Stimulated activated CD4-positive, alpha-beta T cell treated with anti-CD3 and anti-CD28 coated beads, Interleukin-15, amount 100 ng/mL, for 24 hours (primary cell): ENCODE data around the gene CCRL2.

Experiments
- DNase-seq: peaks from one replicate; pipeline ENCODE4 v3.0.0-alpha.2; 2020

CCRL2 gene

GRCh38 chr3:46406788-46407611, at the start of gene CCRL2, which contains the start of gene CCR5AS:
CCRL2 (plus strand) TSS chr3:46407259; CDS start chr3:46408080, 821 bp downstream.
CCR5AS (minus strand) TSS chr3:46407066.
- DNase-seq: peak; percentile 48

GRCh38 chr3:46358466-46358865, 48.6 kb upstream of the CCRL2 start:
- DNase-seq: no peak

- DNase-seq: peak; percentile 37
These were observed 47.1 kb upstream of the CCRL2 start for GRCh38 chr3:46359733-46360493.

- DNase-seq: no peak
These were observed 46.2 kb upstream of the CCRL2 start for GRCh38 chr3:46360907-46361306.

GRCh38 chr3:46361408-46362283, 45.4 kb upstream of the CCRL2 start:
- no peak for DNase-seq

- DNase-seq: no peak
These were observed 42.0 kb upstream of the CCRL2 start for GRCh38 chr3:46365041-46365440.

GRCh38 chr3:46365737-46366524, 41.1 kb upstream of the CCRL2 start:
- no peak for DNase-seq

GRCh38 chr3:46367811-46368210, 39.2 kb upstream of the CCRL2 start:
- no peak for DNase-seq

GRCh38 chr3:46368569-46368968, 38.5 kb upstream of the CCRL2 start:
- DNase-seq: peak; percentile 67

GRCh38 chr3:46369151-46369550, 37.9 kb upstream of the CCRL2 start:
- DNase-seq: no peak

- DNase-seq: peak; percentile 60
These were observed 37.4 kb upstream of the CCRL2 start for GRCh38 chr3:46369675-46370132.

GRCh38 chr3:46370839-46371518, 36.1 kb upstream of the CCRL2 start, which contains the start of gene CCR5:
CCR5 (plus strand) TSS chr3:46370946; CDS start chr3:46372903, 1,957 bp downstream.
- DNase-seq: peak; percentile 32

- no peak for DNase-seq
These were observed 35.3 kb upstream of the CCRL2 start for GRCh38 chr3:46371519-46372340.

- DNase-seq: no peak
These were observed 34.3 kb upstream of the CCRL2 start for GRCh38 chr3:46372492-46373359.

GRCh38 chr3:46374755-46375154, 32.3 kb upstream of the CCRL2 start:
- DNase-seq: no peak

- no peak for DNase-seq
These were observed 31.8 kb upstream of the CCRL2 start for GRCh38 chr3:46375218-46375617.

- DNase-seq: no peak
These were observed 31.2 kb upstream of the CCRL2 start for GRCh38 chr3:46375814-46376213.

GRCh38 chr3:46378426-46378942, 28.6 kb upstream of the CCRL2 start:
- peak; percentile 81 for DNase-seq
